GM23338 (cell line): Measurements from ENCODE around the gene RBM38.

Source experiments
- CREB1 ChIP-seq: fragments of 250-450 bp; sonication (Bioruptor Pico); IDR thresholded peaks from 2 replicates; pipeline ENCODE4 v1.5.0; 2020; ENCODE audit warnings: low read depth, mild to moderate bottlenecking, moderate library complexity
- CTCF ChIP-seq, 2 experiments: fragments of 200-600 bp in 1 of 2; sonication (generic) in 1 of 2; conservative IDR thresholded peaks; 2 replicates each; pipeline versions ENCODE4 v1.5.1 to v1.6.1; 2016 to 2017; ENCODE audit warnings: antibody characterized with exemption in 2 of 2, low read depth in 2 of 2, mild to moderate bottlenecking in 2 of 2, moderate library complexity in 1 of 2
- ETS1 ChIP-seq: IDR thresholded peaks from 2 replicates; pipeline ENCODE4 v1.6.1; 2016; ENCODE audit warnings: antibody characterized with exemption
- EZH2 ChIP-seq: fragments of 200-600 bp; sonication (generic); IDR thresholded peaks from one replicate; pipeline ENCODE4 v1.8.0; 2017; ENCODE audit warnings: antibody characterized with exemption, mild to moderate bottlenecking, low read depth; ENCODE audit not compliant: unreplicated experiment
- EZH2phosphoT487 ChIP-seq: fragments of 200-600 bp; sonication (generic); IDR thresholded peaks from one replicate; pipeline ENCODE4 v1.8.1; 2018; ENCODE audit warnings: antibody characterized with exemption; ENCODE audit not compliant: unreplicated experiment
- JUNB ChIP-seq: IDR thresholded peaks from one replicate; pipeline ENCODE4 v1.6.1; 2016; ENCODE audit warnings: antibody characterized with exemption; ENCODE audit not compliant: unreplicated experiment
- NANOG ChIP-seq: IDR thresholded peaks from 2 replicates; pipeline ENCODE4 v1.6.1; 2016; ENCODE audit warnings: antibody characterized with exemption, borderline replicate concordance
- POLR2AphosphoS5 ChIP-seq: IDR thresholded peaks from 2 replicates; pipeline ENCODE4 v1.6.1; 2016; ENCODE audit warnings: antibody characterized with exemption, low read depth
- REST ChIP-seq: IDR thresholded peaks from one replicate; pipeline ENCODE4 v1.6.1; 2018; ENCODE audit warnings: antibody characterized with exemption; ENCODE audit not compliant: unreplicated experiment
- STAT1 ChIP-seq: IDR thresholded peaks from one replicate; pipeline ENCODE4 v1.6.1; 2016; ENCODE audit warnings: antibody characterized with exemption; ENCODE audit not compliant: unreplicated experiment
- ZNF114 ChIP-seq: fragments of 250-450 bp; sonication (Bioruptor Pico); IDR thresholded peaks from 2 replicates; pipeline ENCODE4 v1.5.0; 2020; ENCODE audit warnings: mild to moderate bottlenecking, moderate library complexity
- ZNF331 ChIP-seq: fragments of 250-450 bp; sonication (Bioruptor Pico); IDR thresholded peaks from 2 replicates; pipeline ENCODE4 v1.5.0; 2020; ENCODE audit warnings: low read depth, mild to moderate bottlenecking, moderate library complexity
- ZNF462 ChIP-seq: fragments of 250-450 bp; sonication (Bioruptor Pico); IDR thresholded peaks from 2 replicates; pipeline ENCODE4 v1.5.0; 2020; ENCODE audit warnings: mild to moderate bottlenecking, moderate library complexity

GRCh38 chr20:57437672-57438330 lies 46.6 kb downstream of the RBM38 start:
- TF ChIP-seq CTCF (conservative IDR thresholded peaks at IDR 0.05; ENCODE audit: low read depth in 2 of 2), result no peak
- TF ChIP-seq EZH2, result no peak
- no peak for TF ChIP-seq POLR2AphosphoS5
- TF ChIP-seq REST, result no peak
- no peak for TF ChIP-seq EZH2phosphoT487
- TF ChIP-seq STAT1, result no peak
- no peak for TF ChIP-seq ZNF331 (CRISPR knock-in tag)
- TF ChIP-seq CREB1 (CRISPR knock-in tag), result no peak
- no peak for TF ChIP-seq JUNB
- TF ChIP-seq ETS1, result no peak
- no peak for TF ChIP-seq ZNF462 (CRISPR knock-in tag)
- TF ChIP-seq ZNF114 (CRISPR knock-in tag), result no peak
- TF ChIP-seq NANOG, result no peak
